ENCODE results near the gene E2F1.

DNA sequence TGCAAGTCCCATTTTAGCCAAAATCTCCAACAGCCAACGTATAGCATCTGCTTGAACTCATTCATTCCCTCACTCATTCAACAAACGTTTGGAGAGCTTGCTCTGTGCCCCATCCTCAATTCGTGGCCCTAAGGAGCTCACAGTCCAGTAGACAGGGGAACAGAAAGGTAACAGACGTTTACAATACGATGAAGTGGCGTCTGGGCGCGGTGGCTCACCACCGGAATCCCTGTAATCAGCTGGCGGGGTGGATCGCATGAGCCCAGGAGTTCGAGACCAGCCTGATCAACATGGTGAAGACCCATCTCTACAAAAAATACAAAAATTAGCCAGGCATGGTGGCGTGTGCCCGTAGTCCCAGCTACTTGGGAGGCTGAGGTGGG is 790 bp upstream of the E2F1 start:
- no peak for TF ChIP-seq POLR2A (IDR thresholded peaks at IDR 0.05)
- TF ChIP-seq, protein P1, sequence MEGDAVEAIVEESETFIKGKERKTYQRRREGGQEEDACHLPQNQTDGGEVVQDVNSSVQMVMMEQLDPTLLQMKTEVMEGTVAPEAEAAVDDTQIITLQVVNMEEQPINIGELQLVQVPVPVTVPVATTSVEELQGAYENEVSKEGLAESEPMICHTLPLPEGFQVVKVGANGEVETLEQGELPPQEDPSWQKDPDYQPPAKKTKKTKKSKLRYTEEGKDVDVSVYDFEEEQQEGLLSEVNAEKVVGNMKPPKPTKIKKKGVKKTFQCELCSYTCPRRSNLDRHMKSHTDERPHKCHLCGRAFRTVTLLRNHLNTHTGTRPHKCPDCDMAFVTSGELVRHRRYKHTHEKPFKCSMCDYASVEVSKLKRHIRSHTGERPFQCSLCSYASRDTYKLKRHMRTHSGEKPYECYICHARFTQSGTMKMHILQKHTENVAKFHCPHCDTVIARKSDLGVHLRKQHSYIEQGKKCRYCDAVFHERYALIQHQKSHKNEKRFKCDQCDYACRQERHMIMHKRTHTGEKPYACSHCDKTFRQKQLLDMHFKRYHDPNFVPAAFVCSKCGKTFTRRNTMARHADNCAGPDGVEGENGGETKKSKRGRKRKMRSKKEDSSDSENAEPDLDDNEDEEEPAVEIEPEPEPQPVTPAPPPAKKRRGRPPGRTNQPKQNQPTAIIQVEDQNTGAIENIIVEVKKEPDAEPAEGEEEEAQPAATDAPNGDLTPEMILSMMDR (IDR thresholded peaks at IDR 0.05): no peak
